HAP-1 (cell line): ENCODE measurements around the gene MLLT3.

Experiments
- DNase-seq, 2 experiments: peaks; one replicate each; pipeline ENCODE4 v3.0.0-alpha.2; 2016 to 2020; ENCODE audit warnings: low spot score in 2 of 2
- H3K27me3 ChIP-seq: fragments of 250-450 bp; sonication (Bioruptor Pico); 2 replicates; pipeline ENCODE4 v1.5.1; 2020; ENCODE audit warnings: low read depth, mild to moderate bottlenecking, moderate library complexity
- H3K36me3 ChIP-seq: fragments of 250-450 bp; sonication (Bioruptor Pico); replicated peaks from 2 replicates; pipeline ENCODE4 v1.5.1; 2020; ENCODE audit warnings: mild to moderate bottlenecking
- H3K4me1 ChIP-seq: fragments of 250-450 bp; sonication (Bioruptor Pico); 2 replicates; pipeline ENCODE4 v1.5.1; 2020; ENCODE audit warnings: mild to moderate bottlenecking
- H3K4me3 ChIP-seq: fragments of 250-450 bp; sonication (Bioruptor Pico); 2 replicates; pipeline ENCODE4 v1.5.1; 2020; ENCODE audit warnings: mild to moderate bottlenecking, moderate library complexity
- H3K9me3 ChIP-seq: fragments of 250-450 bp; sonication (Bioruptor Pico); 2 replicates; pipeline ENCODE4 v1.5.1; 2020; ENCODE audit warnings: mild to moderate bottlenecking, moderate library complexity
- in situ Hi-C: fragments of 300-500 bp; cut with MboI; formaldehyde crosslinking; loops from 3 replicates; pipeline ENCODE4 v1.14.3; 2020; ENCODE audit warnings: low sequenced_read_pairs, inconsistent platforms, mixed read lengths

Gene MLLT3

DNA sequence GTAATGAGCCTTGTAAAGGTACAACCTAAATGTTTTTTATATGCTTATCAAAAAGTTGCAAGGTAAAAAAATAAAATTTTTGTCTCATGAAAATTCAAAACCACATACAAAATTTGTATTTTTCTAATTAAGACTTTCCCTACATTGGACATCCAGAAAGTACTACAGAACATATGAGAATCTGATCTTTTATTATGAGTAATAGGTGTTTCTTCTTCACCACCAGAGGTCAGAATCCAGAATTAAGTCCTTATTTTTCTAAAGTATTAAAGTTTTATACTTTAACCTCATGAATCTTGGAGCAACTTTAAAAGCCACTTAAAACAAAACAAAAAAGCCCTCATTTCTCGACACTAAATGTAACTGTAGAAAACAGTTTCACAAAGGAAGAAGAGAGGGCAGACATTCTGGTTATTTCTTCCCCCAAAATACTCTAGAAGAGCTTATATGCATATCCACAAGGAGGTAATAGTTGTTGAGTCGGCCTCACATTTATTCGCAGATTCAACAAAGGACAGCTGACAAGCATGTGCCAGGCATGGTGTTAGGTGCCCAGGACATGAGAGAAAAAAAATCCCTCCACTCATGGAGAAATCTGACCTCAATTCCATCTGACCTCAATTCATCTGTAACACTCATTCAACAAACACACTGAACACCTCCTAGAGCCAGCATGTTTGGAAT lies 69.3 kb downstream of the MLLT3 start:
- no peaks in the 10 kb centered on the region for H3K9me3 ChIP-seq
- in situ Hi-C loops = no loop called here
- H3K4me1 ChIP-seq = no peaks in the 10 kb centered on the region
- H3K4me3 ChIP-seq = no peak overlapping the region
- no peaks in the 10 kb centered on the region for H3K36me3 ChIP-seq
- DNase-seq = no peak
- H3K27me3 ChIP-seq = no peaks in the 10 kb centered on the region

DNA sequence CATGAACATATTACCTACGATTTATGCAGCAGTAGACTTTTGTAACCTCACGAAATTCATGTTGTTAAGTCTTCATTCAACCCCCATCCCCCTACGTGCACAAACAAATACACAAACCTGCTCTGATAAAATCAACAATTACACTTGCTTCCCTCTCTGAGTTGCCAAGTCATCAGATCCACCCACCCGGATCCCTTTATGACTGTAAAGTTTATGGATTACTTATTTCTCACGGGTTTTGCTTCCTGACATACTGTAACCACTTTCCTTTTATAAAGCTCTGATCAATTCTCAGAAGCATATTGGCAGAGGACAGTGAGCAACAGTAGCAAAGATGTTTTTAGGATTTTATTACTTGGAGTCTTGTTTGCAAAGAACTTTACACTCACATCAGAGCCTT lies 70.5 kb downstream of the MLLT3 start:
- in situ Hi-C loops = no loop called here
- Histone ChIP-seq H3K4me1 (no peaks in the 10 kb centered on the region), H3K27me3 (no peaks in the 10 kb centered on the region), H3K4me3 (no peak overlapping the region), H3K36me3 (no peaks in the 10 kb centered on the region), H3K9me3 (no peaks in the 10 kb centered on the region)
- DNase-seq = no peak

DNA sequence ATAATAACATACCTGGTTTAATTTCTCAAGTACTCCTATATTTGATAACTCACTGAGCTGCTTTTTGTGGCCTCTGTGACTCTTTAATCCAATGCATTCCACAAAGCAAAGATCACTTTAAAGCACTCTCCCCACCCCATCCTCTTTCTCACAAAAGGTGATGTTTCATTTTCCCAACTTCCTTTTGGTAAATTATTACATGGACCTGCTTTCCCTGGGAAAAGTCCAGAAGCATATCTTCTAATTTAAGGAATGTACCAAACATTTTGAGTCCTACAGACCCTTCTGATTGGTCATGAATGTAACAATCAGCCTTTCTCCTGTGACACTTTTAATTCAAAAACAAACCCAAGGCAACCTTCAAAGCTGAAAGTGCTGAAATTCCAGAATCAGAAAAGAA lies 71.1 kb downstream of the MLLT3 start:
- in situ Hi-C loops = no loop called here
- no peak overlapping the region for H3K4me3 ChIP-seq
- no peak for DNase-seq
- H3K27me3 ChIP-seq = no peaks in the 10 kb centered on the region
- H3K36me3 ChIP-seq = no peaks in the 10 kb centered on the region
- no peaks in the 10 kb centered on the region for H3K9me3 ChIP-seq
- H3K4me1 ChIP-seq = no peaks in the 10 kb centered on the region

DNA sequence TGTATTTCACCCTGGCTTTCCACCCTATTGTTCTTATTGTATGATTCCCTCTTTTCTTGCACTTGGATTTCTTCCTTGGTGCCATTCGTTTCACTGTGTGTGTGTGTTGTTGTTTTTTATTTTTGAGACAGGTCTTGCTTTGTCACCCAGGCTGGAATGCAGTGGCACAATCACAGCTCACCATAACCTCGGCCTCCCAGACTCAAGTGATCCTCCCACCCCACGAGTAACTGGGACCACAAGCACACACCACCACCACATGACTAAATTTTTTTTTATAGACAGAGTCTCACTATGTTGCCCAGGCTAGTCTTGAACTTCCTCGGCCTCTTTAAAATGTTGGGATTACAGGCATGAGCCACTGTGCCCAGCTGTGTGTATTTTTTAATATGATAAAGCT lies 72.0 kb downstream of the MLLT3 start:
- Histone ChIP-seq H3K4me3 (no peak overlapping the region), H3K36me3 (no peaks in the 10 kb centered on the region), H3K9me3 (no peaks in the 10 kb centered on the region), H3K4me1 (no peaks in the 10 kb centered on the region), H3K27me3 (no peaks in the 10 kb centered on the region)
- in situ Hi-C loops = no loop called here
- DNase-seq = no peak

DNA sequence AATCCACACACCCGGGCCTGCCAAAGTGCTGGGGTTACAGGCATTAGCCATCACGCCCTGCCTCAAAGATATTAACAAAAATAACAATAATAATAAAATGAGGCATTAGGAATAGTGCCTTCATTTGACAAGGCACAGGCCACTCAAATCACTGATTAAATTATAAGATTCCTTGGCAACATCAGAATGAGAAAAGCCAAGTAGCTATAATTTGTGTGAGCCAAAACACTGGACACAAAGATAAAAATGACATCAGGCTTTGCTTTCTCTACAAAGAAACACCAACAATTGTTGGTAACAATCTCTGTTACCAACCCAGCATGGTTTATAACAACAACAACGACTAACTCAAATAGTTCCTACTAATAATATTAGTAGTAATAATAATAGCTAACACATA lies 73.2 kb downstream of the MLLT3 start:
- DNase-seq = no peak
- in situ Hi-C loops = no loop called here

DNA sequence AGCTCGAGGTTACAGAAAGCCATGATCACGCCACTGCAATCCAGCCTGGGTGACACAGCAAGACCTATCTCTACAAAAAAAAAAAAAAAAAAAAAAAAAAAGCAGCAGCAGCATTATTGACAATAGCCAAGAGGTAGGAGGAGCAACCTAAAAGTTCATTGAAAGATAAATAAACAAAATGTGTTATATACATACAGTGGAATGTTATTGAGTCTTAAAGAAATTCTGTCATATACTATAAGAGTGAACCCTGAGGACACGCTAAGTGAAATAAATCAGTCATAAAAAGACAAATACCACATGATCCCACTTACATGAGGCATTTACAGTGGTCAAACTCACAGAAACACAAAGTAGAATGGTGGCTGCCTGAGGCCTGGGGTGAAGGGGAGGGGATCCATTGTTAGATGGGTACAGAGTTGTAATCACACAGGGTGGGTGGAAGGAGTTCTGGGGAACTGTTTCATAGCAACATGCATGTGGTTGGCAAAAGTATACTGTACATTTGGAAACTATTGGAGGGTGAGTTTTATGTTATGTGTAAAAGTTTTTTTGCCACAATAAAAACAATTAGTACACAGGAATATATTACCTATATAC lies 77.2 kb downstream of the MLLT3 start:
- Histone ChIP-seq H3K27me3 (no peaks in the 10 kb centered on the region), H3K4me1 (no peaks in the 10 kb centered on the region), H3K9me3 (peaks cover 7% of the 10 kb centered on the region; the same call in 1 of the 2 replicates), H3K36me3 (no peaks in the 10 kb centered on the region), H3K4me3 (no peak overlapping the region)
- DNase-seq = no peak
- in situ Hi-C loops = no loop called here

More for the DNA sequence above, 73.2 kb downstream of the MLLT3 start:
- Histone ChIP-seq H3K4me1 (no peaks in the 10 kb centered on the region), H3K4me3 (no peak overlapping the region), H3K27me3 (no peaks in the 10 kb centered on the region), H3K9me3 (no peaks in the 10 kb centered on the region), H3K36me3 (no peaks in the 10 kb centered on the region)

DNA sequence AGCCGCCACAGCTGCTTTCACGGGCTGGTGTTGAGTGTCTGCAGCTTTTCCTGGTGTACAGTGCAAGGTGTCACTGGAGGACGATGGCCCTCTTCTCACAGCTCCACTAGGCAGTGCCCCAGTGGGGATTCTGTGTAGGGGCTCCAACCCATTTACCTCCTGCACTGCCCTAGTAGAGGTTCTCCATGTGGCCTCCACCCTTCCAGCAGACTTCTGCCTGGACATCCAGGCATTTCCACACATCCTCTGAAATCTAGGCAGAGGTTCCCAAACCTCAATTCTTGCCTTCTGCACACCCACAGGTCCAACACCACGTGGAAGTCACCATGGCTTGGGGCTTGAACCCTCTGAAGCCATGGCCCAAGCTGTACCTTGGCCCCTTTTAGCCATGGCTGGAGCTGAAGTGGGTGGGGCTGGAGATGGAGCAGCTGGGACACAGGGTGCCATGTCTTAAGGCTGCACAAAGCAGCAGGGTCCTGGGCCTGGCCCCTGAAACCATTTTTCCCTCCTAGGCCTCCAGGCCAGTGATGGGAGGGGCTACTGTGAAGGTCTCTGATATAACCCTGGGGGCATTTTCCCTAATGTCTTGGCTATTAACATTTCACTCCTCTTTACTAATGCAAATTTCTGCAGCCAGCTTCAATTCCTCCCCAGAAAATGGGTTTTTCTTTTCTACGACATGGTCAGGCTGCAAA lies 82.0 kb downstream of the MLLT3 start:
- H3K36me3 ChIP-seq = no peaks in the 10 kb centered on the region
- in situ Hi-C loops = no loop called here
- no peak overlapping the region for H3K4me3 ChIP-seq
- DNase-seq = no peak
- no peaks in the 10 kb centered on the region for H3K4me1 ChIP-seq
- H3K27me3 ChIP-seq = no peaks in the 10 kb centered on the region
- peaks cover 8% of the 10 kb centered on the region; the same call in 1 of the 2 replicates for H3K9me3 ChIP-seq

DNA sequence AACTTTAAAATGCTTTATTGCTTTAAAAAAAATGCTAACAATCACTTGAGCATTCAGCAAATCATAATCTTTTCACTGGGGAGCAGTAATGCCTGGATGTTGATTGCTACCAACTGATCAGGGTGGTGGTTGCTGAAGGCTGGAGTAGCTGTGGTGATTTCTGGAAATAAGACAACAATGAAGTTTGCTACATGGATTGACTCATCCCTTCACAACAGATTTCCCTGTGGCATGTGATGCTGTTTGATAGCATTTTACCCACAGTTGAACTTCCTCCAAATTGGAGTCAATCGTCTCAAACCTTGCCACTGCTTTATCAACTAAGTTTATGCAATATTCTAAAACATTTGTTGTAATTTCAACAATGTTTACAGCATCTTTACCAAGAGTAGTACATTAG lies 83.3 kb downstream of the MLLT3 start:
- no peaks in the 10 kb centered on the region for H3K27me3 ChIP-seq
- peaks cover 8% of the 10 kb centered on the region; the same call in 1 of the 2 replicates for H3K9me3 ChIP-seq
- H3K4me3 ChIP-seq = no peak overlapping the region
- H3K4me1 ChIP-seq = no peaks in the 10 kb centered on the region
- no peak for DNase-seq
- in situ Hi-C loops = no loop called here
- no peaks in the 10 kb centered on the region for H3K36me3 ChIP-seq

DNA sequence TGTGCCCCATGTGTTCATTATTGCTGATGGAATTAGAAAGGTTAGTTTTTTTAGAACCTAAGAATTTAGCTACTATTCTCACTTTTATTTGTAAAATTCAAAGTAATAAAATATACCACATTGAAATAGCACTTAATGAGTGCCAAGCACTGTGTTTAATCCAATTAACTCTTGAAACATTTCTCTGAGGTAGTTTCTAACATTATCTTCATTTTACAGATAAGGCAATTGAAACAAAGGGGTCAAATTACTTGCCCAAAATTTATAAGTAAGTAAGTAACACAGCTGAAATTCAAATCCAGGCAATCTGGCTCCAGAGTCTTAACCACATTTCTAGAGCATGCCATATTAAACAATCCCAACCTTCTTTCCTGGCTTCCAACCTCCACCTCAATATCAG lies 84.2 kb downstream of the MLLT3 start:
- no peak for DNase-seq
- Histone ChIP-seq H3K4me1 (no peaks in the 10 kb centered on the region), H3K4me3 (no peak overlapping the region), H3K36me3 (no peaks in the 10 kb centered on the region), H3K27me3 (no peaks in the 10 kb centered on the region), H3K9me3 (peaks cover 8% of the 10 kb centered on the region; the same call in 1 of the 2 replicates)
- in situ Hi-C loops = no loop called here

DNA sequence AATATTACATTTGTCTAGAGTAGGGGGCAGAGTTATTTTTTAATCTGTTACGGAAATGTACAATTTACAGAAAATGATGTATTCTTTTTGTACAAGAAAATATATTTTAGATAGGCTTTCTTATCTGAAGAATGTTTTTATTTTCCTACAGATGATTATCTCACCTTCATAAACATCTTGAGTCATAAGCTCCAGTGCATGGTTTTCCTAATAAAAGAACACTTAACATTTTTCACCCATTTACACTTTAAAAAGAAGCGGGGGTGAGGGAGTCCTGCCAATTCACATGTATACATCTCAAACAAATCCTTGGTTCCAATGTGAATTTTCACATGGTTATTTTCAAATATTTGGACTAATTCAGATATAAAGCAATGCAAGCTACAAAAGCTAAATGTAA lies 85.0 kb downstream of the MLLT3 start:
- peak in 1 of 2 experiments; percentile 4 for DNase-seq
- no peaks in the 10 kb centered on the region for H3K36me3 ChIP-seq
- H3K27me3 ChIP-seq = no peaks in the 10 kb centered on the region
- no peak overlapping the region for H3K4me3 ChIP-seq
- in situ Hi-C loops = no loop called here
- H3K4me1 ChIP-seq = no peaks in the 10 kb centered on the region
- peaks cover 8% of the 10 kb centered on the region; the same call in 1 of the 2 replicates for H3K9me3 ChIP-seq

DNA sequence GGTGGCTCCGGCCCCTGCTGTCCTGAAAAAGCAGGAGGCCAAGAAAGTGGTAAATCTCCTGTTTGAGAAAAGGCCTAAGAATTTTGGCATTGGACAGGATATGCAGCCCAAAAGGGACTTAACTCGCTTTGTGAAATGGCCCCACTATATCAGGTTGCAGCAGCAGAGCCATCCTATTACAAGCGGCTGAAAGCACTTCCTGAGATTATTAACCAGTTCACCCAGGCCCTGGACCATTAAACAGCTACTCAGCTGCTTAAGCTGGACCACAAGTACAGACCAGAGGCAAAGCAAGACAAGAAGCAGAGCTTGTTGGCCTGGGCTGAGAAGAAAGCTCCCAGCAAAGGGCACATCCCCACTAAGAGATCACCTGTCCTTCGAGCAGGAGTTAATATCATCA lies 89.7 kb downstream of the MLLT3 start:
- Histone ChIP-seq H3K4me3 (no peak overlapping the region), H3K27me3 (no peaks in the 10 kb centered on the region), H3K4me1 (no peaks in the 10 kb centered on the region), H3K36me3 (no peaks in the 10 kb centered on the region), H3K9me3 (no peaks in the 10 kb centered on the region)
- no peak for DNase-seq
- in situ Hi-C loops = no loop called here

DNA sequence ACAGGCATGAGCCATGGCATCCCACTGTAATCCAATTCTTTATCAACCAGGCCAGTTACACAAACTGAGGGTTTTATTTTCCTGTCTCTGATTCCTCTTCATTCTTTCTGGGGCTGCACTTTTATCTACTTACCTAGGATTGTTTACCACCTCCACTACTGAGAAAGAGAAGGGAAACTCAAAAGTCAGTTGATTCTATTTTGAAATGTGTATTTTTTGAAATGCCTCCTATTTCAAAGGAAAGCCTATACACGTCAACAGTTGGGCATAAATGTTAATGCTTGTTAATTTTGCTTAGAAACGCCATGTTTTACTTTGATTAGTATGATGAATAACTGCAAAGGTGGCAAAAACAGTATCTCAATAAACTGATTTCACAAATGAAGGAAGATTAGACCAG lies 92.5 kb downstream of the MLLT3 start:
- H3K4me1 ChIP-seq = no peaks in the 10 kb centered on the region
- no peak overlapping the region for H3K4me3 ChIP-seq
- in situ Hi-C loops = no loop called here
- H3K27me3 ChIP-seq = no peaks in the 10 kb centered on the region
- no peaks in the 10 kb centered on the region for H3K9me3 ChIP-seq
- DNase-seq = no peak
- H3K36me3 ChIP-seq = no peaks in the 10 kb centered on the region

DNA sequence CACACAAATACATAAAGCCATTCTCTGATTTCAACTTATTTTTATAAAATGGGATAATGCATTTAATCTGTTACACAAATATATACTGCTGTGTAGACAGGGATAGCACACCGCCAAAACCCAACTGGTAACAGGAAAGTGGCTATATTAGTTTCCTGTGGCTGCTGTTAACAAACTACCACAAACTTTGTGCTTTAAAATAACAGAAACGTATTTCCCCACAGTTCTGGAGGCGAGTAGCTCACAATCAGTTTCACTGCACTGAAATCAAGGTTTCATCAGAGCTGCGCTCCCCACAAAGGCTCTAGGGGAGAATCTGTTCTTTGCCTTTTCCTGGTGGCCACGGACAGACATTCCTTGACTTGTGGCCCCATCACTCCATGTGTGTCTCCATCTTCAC lies 94.0 kb downstream of the MLLT3 start:
- no peak for DNase-seq
- in situ Hi-C loops = no loop called here
- no peaks in the 10 kb centered on the region for H3K36me3 ChIP-seq
- H3K4me3 ChIP-seq = no peak overlapping the region
- no peaks in the 10 kb centered on the region for H3K9me3 ChIP-seq
- no peaks in the 10 kb centered on the region for H3K4me1 ChIP-seq
- H3K27me3 ChIP-seq = no peaks in the 10 kb centered on the region
